ENCODE results near the gene RIPOR2. TPM values are rescaled to one million over a fixed set of nuclear protein-coding genes. Genes with fewer than 3 reads are reported as not detected.

Gene RIPOR2
- total RNA-seq, 1 donor from 2014 or later = 49.0 TPM

GRCh38 chr6:24859608-24860200 lies 76.1 kb downstream of the RIPOR2 start:
- Histone ChIP-seq H3K9me3 (no peaks in the 10 kb centered on the region), H3K4me3 (no peak overlapping the region), H3K4me1 (peaks cover 0 to 8% of the 10 kb centered on the region in 2 donors), H3K27me3 (no peaks in the 10 kb centered on the region), H3K36me3 (no peaks in the 10 kb centered on the region), H3K27ac (no peak overlapping the region)
- no peak for DNase-seq (ENCODE audit: low spot score in 2 of 2)
- intact Hi-C loops (cut with DNase I) = loop anchor here (5.0 kb wide), 1 partner anchor 133 kb away; no protein-coding TSS in a partner anchor
- TF ChIP-seq, protein P1, sequence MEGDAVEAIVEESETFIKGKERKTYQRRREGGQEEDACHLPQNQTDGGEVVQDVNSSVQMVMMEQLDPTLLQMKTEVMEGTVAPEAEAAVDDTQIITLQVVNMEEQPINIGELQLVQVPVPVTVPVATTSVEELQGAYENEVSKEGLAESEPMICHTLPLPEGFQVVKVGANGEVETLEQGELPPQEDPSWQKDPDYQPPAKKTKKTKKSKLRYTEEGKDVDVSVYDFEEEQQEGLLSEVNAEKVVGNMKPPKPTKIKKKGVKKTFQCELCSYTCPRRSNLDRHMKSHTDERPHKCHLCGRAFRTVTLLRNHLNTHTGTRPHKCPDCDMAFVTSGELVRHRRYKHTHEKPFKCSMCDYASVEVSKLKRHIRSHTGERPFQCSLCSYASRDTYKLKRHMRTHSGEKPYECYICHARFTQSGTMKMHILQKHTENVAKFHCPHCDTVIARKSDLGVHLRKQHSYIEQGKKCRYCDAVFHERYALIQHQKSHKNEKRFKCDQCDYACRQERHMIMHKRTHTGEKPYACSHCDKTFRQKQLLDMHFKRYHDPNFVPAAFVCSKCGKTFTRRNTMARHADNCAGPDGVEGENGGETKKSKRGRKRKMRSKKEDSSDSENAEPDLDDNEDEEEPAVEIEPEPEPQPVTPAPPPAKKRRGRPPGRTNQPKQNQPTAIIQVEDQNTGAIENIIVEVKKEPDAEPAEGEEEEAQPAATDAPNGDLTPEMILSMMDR (IDR thresholded peaks at IDR 0.05) = no peak

- Histone ChIP-seq H3K9me3 (no peaks in the 10 kb centered on the region), H3K4me3 (no peak overlapping the region), H3K36me3 (no peaks in the 10 kb centered on the region), H3K27ac (no peak overlapping the region), H3K27me3 (no peaks in the 10 kb centered on the region), H3K4me1 (peaks cover 0 to 8% of the 10 kb centered on the region in 2 donors)
- DNase-seq (ENCODE audit: low spot score in 2 of 2) = no peak
- TF ChIP-seq, protein P1 (IDR thresholded peaks at IDR 0.05) = no peak
- intact Hi-C loops (cut with DNase I) = loop anchor here (5.0 kb wide), 1 partner anchor 133 kb away; no protein-coding TSS in a partner anchor
Observed at GRCh38 chr6:24859132-24859531, 76.6 kb downstream of the RIPOR2 start.

DNA sequence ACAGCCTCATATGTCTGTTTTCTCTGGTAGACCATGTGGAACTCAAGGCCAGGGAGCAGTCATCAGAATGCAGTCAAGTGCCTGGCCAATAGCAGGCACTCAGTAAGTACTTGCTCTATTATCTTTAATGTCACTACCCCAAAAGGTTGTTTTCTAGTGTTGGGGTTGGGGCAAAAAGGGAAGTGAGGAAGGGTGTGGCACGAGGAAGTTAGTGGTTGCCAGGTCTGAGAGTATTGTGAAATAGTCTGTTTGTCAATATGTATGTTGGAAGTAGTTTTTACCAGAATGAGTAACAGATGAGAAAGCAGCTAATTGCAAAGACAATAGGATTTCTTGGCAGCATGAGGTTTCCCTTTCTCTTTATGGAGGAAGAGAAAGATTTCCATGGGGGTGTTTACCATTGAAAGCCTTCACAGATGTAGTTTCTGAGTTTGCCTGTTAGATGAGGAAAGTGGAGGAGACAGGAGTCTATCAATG lies 77.5 kb downstream of the RIPOR2 start:
- Histone ChIP-seq H3K4me3 (no peak overlapping the region), H3K9me3 (no peaks in the 10 kb centered on the region), H3K27ac (no peak overlapping the region), H3K36me3 (no peaks in the 10 kb centered on the region), H3K4me1 (peaks cover 0 to 8% of the 10 kb centered on the region in 2 donors), H3K27me3 (no peaks in the 10 kb centered on the region)
- DNase-seq (ENCODE audit: low spot score in 2 of 2) = no peak
- TF ChIP-seq, protein P1 (IDR thresholded peaks at IDR 0.05) = no peak
- intact Hi-C loops (cut with DNase I) = loop anchor here (5.0 kb wide), 1 partner anchor 134 kb away; no protein-coding TSS in a partner anchor

- Histone ChIP-seq H3K27ac (no peak overlapping the region), H3K9me3 (no peaks in the 10 kb centered on the region), H3K4me1 (peaks cover 0 to 8% of the 10 kb centered on the region in 2 donors), H3K36me3 (no peaks in the 10 kb centered on the region), H3K4me3 (no peak overlapping the region), H3K27me3 (no peaks in the 10 kb centered on the region)
- DNase-seq (ENCODE audit: low spot score in 2 of 2) = no peak
- TF ChIP-seq, protein P1 (IDR thresholded peaks at IDR 0.05) = no peak
- intact Hi-C loops (cut with DNase I) = loop anchor here (2.0 to 5.0 kb wide), 2 partner anchors 135 to 214 kb away; no protein-coding TSS in a partner anchor
Observed at GRCh38 chr6:24856901-24857670, 78.7 kb downstream of the RIPOR2 start.

GRCh38 chr6:24856246-24856599 lies 79.5 kb downstream of the RIPOR2 start:
- intact Hi-C loops (cut with DNase I) = loop anchor here (2.0 to 5.0 kb wide), 2 partner anchors 136 to 215 kb away; no protein-coding TSS in a partner anchor
- no peaks in the 10 kb centered on the region for H3K9me3 ChIP-seq
- H3K27ac ChIP-seq = no peak overlapping the region

More at GRCh38 chr6:24856246-24856599, 79.5 kb downstream of the RIPOR2 start:
- H3K27me3 ChIP-seq = no peaks in the 10 kb centered on the region
- DNase-seq (ENCODE audit: low spot score in 2 of 2) = no peak
- H3K4me3 ChIP-seq = no peak overlapping the region
- TF ChIP-seq, protein P1 (IDR thresholded peaks at IDR 0.05) = no peak
- peaks cover 0 to 8% of the 10 kb centered on the region in 2 donors for H3K4me1 ChIP-seq
- H3K36me3 ChIP-seq = no peaks in the 10 kb centered on the region

All from ascending aorta (tissue), 2 donors.